ENCODE measurements around the gene PHF13.
"Not testable (repeated sequence)": the region's sequence is repeated elsewhere in the genome, so short reads cannot be mapped to it uniquely, and the experiment has no call there.

Gene PHF13

GRCh38 chr1:6634371-6635052, 21.0 kb downstream of the PHF13 start:
- Histone ChIP-seq H3K4me3 (ENCODE audit: low read depth, low read length) (no peak overlapping the region), H2AFZ (ENCODE audit: low read length, unreplicated experiment) (no peak overlapping the region), H3K4me1 (ENCODE audit: control insufficient read depth, insufficient read depth, low read length, unreplicated experiment) (peaks cover 6% of the 10 kb centered on the region), H3K79me2 (ENCODE audit: control insufficient read depth, insufficient read depth, low read length, unreplicated experiment) (no peaks in the 10 kb centered on the region), H3K27ac (ENCODE audit: low read depth, low read length) (no peak overlapping the region), H3K27me3 (ENCODE audit: insufficient read depth, low read length) (no peaks in the 10 kb centered on the region), H3K36me3 (ENCODE audit: insufficient read depth, low read length) (peaks cover 8% of the 10 kb centered on the region; the same call in 1 of the 2 replicates)

- H3K27me3 ChIP-seq (ENCODE audit: insufficient read depth, low read length) = no peaks in the 10 kb centered on the region
- H2AFZ ChIP-seq (ENCODE audit: low read length, unreplicated experiment) = no peak overlapping the region
- H3K79me2 ChIP-seq (ENCODE audit: control insufficient read depth, insufficient read depth, low read length, unreplicated experiment) = no peaks in the 10 kb centered on the region
- H3K4me3 ChIP-seq (ENCODE audit: low read depth, low read length) = no peak overlapping the region
- H3K36me3 ChIP-seq (ENCODE audit: insufficient read depth, low read length) = peaks cover 11% of the 10 kb centered on the region; the same call in 1 of the 2 replicates
- no peak overlapping the region for H3K27ac ChIP-seq (ENCODE audit: low read depth, low read length)
- peaks cover 6% of the 10 kb centered on the region for H3K4me1 ChIP-seq (ENCODE audit: control insufficient read depth, insufficient read depth, low read length, unreplicated experiment)
These were observed 21.8 kb downstream of the PHF13 start for GRCh38 chr1:6635161-6635909.

DNA sequence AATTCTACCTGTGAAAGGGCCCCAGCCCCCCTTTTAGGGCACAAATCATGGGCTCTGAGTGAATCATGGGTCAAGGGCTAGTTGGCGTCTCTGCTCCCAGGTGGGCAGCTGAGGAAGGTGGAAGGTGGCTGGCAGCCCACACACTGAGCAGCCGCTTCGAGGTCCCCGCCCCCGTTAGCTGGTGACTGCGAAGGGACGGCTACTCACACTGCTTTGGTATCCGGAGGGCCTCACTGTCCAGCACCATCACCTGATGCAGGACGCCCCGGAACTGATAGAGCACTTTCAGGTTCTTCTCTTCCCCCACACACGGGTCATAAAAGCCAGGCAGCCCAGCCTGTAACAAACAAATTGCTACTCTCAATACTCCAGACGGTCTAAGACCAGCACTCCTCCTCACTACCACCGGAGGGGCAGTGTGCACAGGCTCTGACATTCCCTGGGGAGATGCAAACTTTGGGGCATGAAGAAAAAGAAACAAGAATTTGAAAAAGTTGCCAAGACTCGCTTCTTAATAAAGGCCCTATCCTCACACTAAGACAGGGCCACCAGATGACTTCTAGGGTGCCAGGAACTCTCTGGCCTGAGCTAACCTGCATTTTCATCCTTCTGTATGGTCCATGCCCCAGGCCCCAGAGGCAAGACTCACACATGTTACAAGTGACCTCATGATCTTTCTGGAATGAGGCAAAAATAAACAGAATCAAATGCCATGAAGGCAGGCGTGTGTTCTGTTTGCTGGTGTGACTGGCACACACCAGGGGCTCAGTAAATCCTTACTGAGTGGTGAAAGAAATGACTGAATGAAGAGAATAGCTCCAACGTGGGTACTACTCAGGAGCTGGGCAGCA, 22.6 kb downstream of the PHF13 start:
- Histone ChIP-seq H3K79me2 (ENCODE audit: control insufficient read depth, insufficient read depth, low read length, unreplicated experiment) (no peaks in the 10 kb centered on the region), H3K27me3 (ENCODE audit: insufficient read depth, low read length) (no peaks in the 10 kb centered on the region), H2AFZ (ENCODE audit: low read length, unreplicated experiment) (no peak overlapping the region), H3K36me3 (ENCODE audit: insufficient read depth, low read length) (peaks cover 11% of the 10 kb centered on the region; the same call in 1 of the 2 replicates), H3K4me3 (ENCODE audit: low read depth, low read length) (no peak overlapping the region), H3K4me1 (ENCODE audit: control insufficient read depth, insufficient read depth, low read length, unreplicated experiment) (peaks cover 6% of the 10 kb centered on the region), H3K27ac (ENCODE audit: low read depth, low read length) (no peak overlapping the region)

DNA sequence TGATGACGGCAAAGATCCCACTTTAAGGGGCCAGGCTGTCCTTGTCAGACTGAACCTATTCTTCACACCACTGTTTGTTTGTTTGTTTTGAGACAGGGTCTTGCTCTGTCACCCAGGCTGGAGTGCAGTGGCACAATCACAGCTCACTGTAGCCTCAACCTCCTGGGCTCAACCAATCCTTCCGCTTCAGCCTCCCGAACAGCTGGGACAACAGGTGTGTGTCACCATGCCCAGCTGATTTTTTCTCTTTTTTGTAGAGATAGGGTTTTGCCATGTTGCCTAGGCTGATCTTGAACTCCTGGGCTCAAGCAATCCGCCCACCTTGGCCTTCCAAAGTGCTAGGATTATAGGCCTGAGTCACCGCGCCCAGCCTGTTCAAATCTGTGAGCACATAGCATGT, 23.2 kb downstream of the PHF13 start:
- H2AFZ ChIP-seq (ENCODE audit: low read length, unreplicated experiment); H3K4me1 ChIP-seq (ENCODE audit: control insufficient read depth, insufficient read depth, low read length, unreplicated experiment); H3K27ac ChIP-seq (ENCODE audit: low read depth, low read length); H3K27me3 ChIP-seq (ENCODE audit: insufficient read depth, low read length); H3K4me3 ChIP-seq (ENCODE audit: low read depth, low read length); H3K79me2 ChIP-seq (ENCODE audit: control insufficient read depth, insufficient read depth, low read length, unreplicated experiment): not testable (repeated sequence)
- peaks cover 11% of the 10 kb centered on the region; the same call in 1 of the 2 replicates for H3K36me3 ChIP-seq (ENCODE audit: insufficient read depth, low read length)

- H3K79me2 ChIP-seq (ENCODE audit: control insufficient read depth, insufficient read depth, low read length, unreplicated experiment) = no peaks in the 10 kb centered on the region
- H2AFZ ChIP-seq (ENCODE audit: low read length, unreplicated experiment) = no peak overlapping the region
- peaks cover 6% of the 10 kb centered on the region for H3K4me1 ChIP-seq (ENCODE audit: control insufficient read depth, insufficient read depth, low read length, unreplicated experiment)
- peak overlapping the region; percentile 24; the same call in 1 of the 2 replicates for H3K27ac ChIP-seq (ENCODE audit: low read depth, low read length)
- no peak overlapping the region for H3K4me3 ChIP-seq (ENCODE audit: low read depth, low read length)
- H3K27me3 ChIP-seq (ENCODE audit: insufficient read depth, low read length) = no peaks in the 10 kb centered on the region
- peaks cover 11% of the 10 kb centered on the region; the same call in 1 of the 2 replicates for H3K36me3 ChIP-seq (ENCODE audit: insufficient read depth, low read length)
These were observed 24.2 kb downstream of the PHF13 start for GRCh38 chr1:6637770-6638169.

- Histone ChIP-seq H3K4me1 (ENCODE audit: control insufficient read depth, insufficient read depth, low read length, unreplicated experiment) (peaks cover 6% of the 10 kb centered on the region), H3K27me3 (ENCODE audit: insufficient read depth, low read length) (no peaks in the 10 kb centered on the region), H2AFZ (ENCODE audit: low read length, unreplicated experiment) (no peak overlapping the region), H3K79me2 (ENCODE audit: control insufficient read depth, insufficient read depth, low read length, unreplicated experiment) (no peaks in the 10 kb centered on the region), H3K4me3 (ENCODE audit: low read depth, low read length) (no peak overlapping the region), H3K27ac (ENCODE audit: low read depth, low read length) (peak overlapping the region; percentile 64), H3K36me3 (ENCODE audit: insufficient read depth, low read length) (peaks cover 11% of the 10 kb centered on the region; the same call in 1 of the 2 replicates)
These were observed 24.7 kb downstream of the PHF13 start for GRCh38 chr1:6638226-6638625.

- H3K36me3 ChIP-seq (ENCODE audit: insufficient read depth, low read length) = peaks cover 15% of the 10 kb centered on the region; the same call in 1 of the 2 replicates
These were observed 27.3 kb downstream of the PHF13 start for GRCh38 chr1:6640867-6641266.

GRCh38 chr1:6645018-6645417, 31.5 kb downstream of the PHF13 start:
- no peak overlapping the region for H3K27ac ChIP-seq (ENCODE audit: low read depth, low read length)
- H3K79me2 ChIP-seq (ENCODE audit: control insufficient read depth, insufficient read depth, low read length, unreplicated experiment) = no peaks in the 10 kb centered on the region
- peaks cover 4% of the 10 kb centered on the region; the same call in 1 of the 2 replicates for H3K36me3 ChIP-seq (ENCODE audit: insufficient read depth, low read length)
- no peak overlapping the region for H3K4me3 ChIP-seq (ENCODE audit: low read depth, low read length)
- H3K4me1 ChIP-seq (ENCODE audit: control insufficient read depth, insufficient read depth, low read length, unreplicated experiment) = no peaks in the 10 kb centered on the region
- no peaks in the 10 kb centered on the region for H3K27me3 ChIP-seq (ENCODE audit: insufficient read depth, low read length)
- no peak overlapping the region for H2AFZ ChIP-seq (ENCODE audit: low read length, unreplicated experiment)

More at GRCh38 chr1:6640867-6641266, 27.3 kb downstream of the PHF13 start:
- not testable (repeated sequence) for H3K79me2 ChIP-seq (ENCODE audit: control insufficient read depth, insufficient read depth, low read length, unreplicated experiment); H3K4me3 ChIP-seq (ENCODE audit: low read depth, low read length); H3K27ac ChIP-seq (ENCODE audit: low read depth, low read length); H2AFZ ChIP-seq (ENCODE audit: low read length, unreplicated experiment); H3K4me1 ChIP-seq (ENCODE audit: control insufficient read depth, insufficient read depth, low read length, unreplicated experiment); H3K27me3 ChIP-seq (ENCODE audit: insufficient read depth, low read length)

- H3K36me3 ChIP-seq (ENCODE audit: insufficient read depth, low read length) = peaks cover 4% of the 10 kb centered on the region; the same call in 1 of the 2 replicates
- no peak overlapping the region for H3K27ac ChIP-seq (ENCODE audit: low read depth, low read length)
These were observed 33.1 kb downstream of the PHF13 start for GRCh38 chr1:6646499-6647148.

GRCh38 chr1:6648556-6648955, 35.0 kb downstream of the PHF13 start:
- H3K4me3 ChIP-seq (ENCODE audit: low read depth, low read length) = no peak overlapping the region
- peaks cover 12% of the 10 kb centered on the region; the same call in 1 of the 2 replicates for H3K36me3 ChIP-seq (ENCODE audit: insufficient read depth, low read length)
- H3K27ac ChIP-seq (ENCODE audit: low read depth, low read length) = no peak overlapping the region
- no peak overlapping the region for H2AFZ ChIP-seq (ENCODE audit: low read length, unreplicated experiment)
- no peaks in the 10 kb centered on the region for H3K4me1 ChIP-seq (ENCODE audit: control insufficient read depth, insufficient read depth, low read length, unreplicated experiment)
- H3K79me2 ChIP-seq (ENCODE audit: control insufficient read depth, insufficient read depth, low read length, unreplicated experiment) = no peaks in the 10 kb centered on the region
- no peaks in the 10 kb centered on the region for H3K27me3 ChIP-seq (ENCODE audit: insufficient read depth, low read length)

More at GRCh38 chr1:6646499-6647148, 33.1 kb downstream of the PHF13 start:
- Histone ChIP-seq H2AFZ (ENCODE audit: low read length, unreplicated experiment) (no peak overlapping the region), H3K79me2 (ENCODE audit: control insufficient read depth, insufficient read depth, low read length, unreplicated experiment) (no peaks in the 10 kb centered on the region), H3K27me3 (ENCODE audit: insufficient read depth, low read length) (no peaks in the 10 kb centered on the region), H3K4me1 (ENCODE audit: control insufficient read depth, insufficient read depth, low read length, unreplicated experiment) (no peaks in the 10 kb centered on the region), H3K4me3 (ENCODE audit: low read depth, low read length) (no peak overlapping the region)
